ENCODE measurements around the gene PRRG1.

- TF ChIP-seq CTCF (IDR thresholded peaks at IDR 0.05; ENCODE audit: low read depth, low read length): no peak
- no peak for TF ChIP-seq EZH2phosphoT487 (IDR thresholded peaks at IDR 0.05; ENCODE audit: low read depth)
Observed at GRCh38 chrX:37332987-37333658, 16.0 kb upstream of the PRRG1 start.
